Endothelial cell of umbilical vein (primary cell): ENCODE measurements around the gene SCAP. TPM values are rescaled to one million over a fixed set of nuclear protein-coding genes. Genes with fewer than 3 reads are reported as not detected.
A peak's percentile ranks its signal among the peaks of the same experiment; 100 is the strongest.

Source experiments
- BruUV-seq: library from RNA; stranded (reverse); fragments of 400-500 nt; replicated peaks from 2 replicates; lab custom pipeline; 2021; lab: Mats Ljungman, UMichigan
- CTCF ChIA-PET: fragments of 300-600, 350-600 bp; sonication (Branson Sonifier 250); formaldehyde crosslinking; loops from one replicate; lab custom pipeline; 2021; ENCODE audit warnings: antibody characterized with exemption, inconsistent platforms; lab: Charles Lee
- POLR2A ChIA-PET: fragments of 300-600, 350-600 bp; sonication (Branson Sonifier 250); formaldehyde crosslinking; loops from one replicate; lab custom pipeline; 2021; ENCODE audit warnings: antibody characterized with exemption, inconsistent platforms; lab: Charles Lee
- DNase-seq: peaks from one replicate; pipeline ENCODE4 v3.0.0-alpha.2; 2011; ENCODE audit warnings: low read depth, low spot score
- FAIRE-seq: peaks from 2 replicates; lab custom pipeline; 2011; peaks lifted over from hg19 to GRCh38; lab: Jason Lieb, UNC
- H2AFZ ChIP-seq: 2 replicates; pipeline ENCODE4 v1.6.0; 2012; ENCODE audit warnings: low read depth, low read length, control low read depth, inconsistent platforms
- H3K27ac ChIP-seq: 2 replicates; pipeline ENCODE4 v1.5.1; 2011; ENCODE audit warnings: low read depth, mild to moderate bottlenecking, control low read depth, low read length, moderate library complexity; ENCODE audit not compliant: insufficient read depth
- H3K27me3 ChIP-seq, 2 experiments: 2 replicates each; pipeline versions ENCODE4 v1.6.0 to v1.6.1; 2011; ENCODE audit warnings: low read length in 2 of 2, mixed read lengths in 1 of 2; ENCODE audit not compliant: control insufficient read depth in 2 of 2, insufficient read depth in 2 of 2
- H3K36me3 ChIP-seq, 2 experiments: 2 replicates in 1 of 2; 3 replicates in 1 of 2; pipeline ENCODE4 v1.5.1; 2011; ENCODE audit warnings: low read length in 2 of 2, mild to moderate bottlenecking in 1 of 2, moderate library complexity in 1 of 2; ENCODE audit not compliant: control insufficient read depth in 2 of 2, insufficient read depth in 2 of 2; ENCODE audit errors: extremely low read depth in 1 of 2
- H3K4me1 ChIP-seq: 3 replicates; pipeline ENCODE4 v1.5.1; 2011; ENCODE audit warnings: mild to moderate bottlenecking, low read length; ENCODE audit not compliant: control insufficient read depth, insufficient read depth; ENCODE audit errors: extremely low read depth
- H3K4me2 ChIP-seq: 2 replicates; pipeline ENCODE4 v1.6.1; 2011; ENCODE audit warnings: low read length, control low read depth, mixed read lengths; ENCODE audit not compliant: insufficient read depth
- H3K4me3 ChIP-seq, 3 experiments: fragments of 200-600 bp in 1 of 3; sonication (generic), shearing (Covaris generic) in 1 of 3; replicated peaks in 1 of 3; 2 replicates each; pipeline ENCODE4 v1.5.1; 2011 to 2016; ENCODE audit warnings: control low read depth in 3 of 3, low read length in 3 of 3, mild to moderate bottlenecking in 2 of 3, inconsistent platforms in 1 of 3, low read depth in 1 of 3, moderate library complexity in 1 of 3; ENCODE audit not compliant: insufficient read depth in 1 of 3
- H3K79me2 ChIP-seq: 2 replicates; pipeline ENCODE4 v1.6.0; 2012; ENCODE audit warnings: low read length, inconsistent platforms; ENCODE audit not compliant: control insufficient read depth, insufficient read depth
- H3K9ac ChIP-seq: replicated peaks from 2 replicates; pipeline ENCODE3; 2011; ENCODE audit warnings: low read length, control low read depth; ENCODE audit not compliant: insufficient read depth; ENCODE audit errors: extremely low read depth
- H3K9me1 ChIP-seq: replicated peaks from 3 replicates; pipeline ENCODE4 v1.6.0; 2011; ENCODE audit warnings: mild to moderate bottlenecking, low read length; ENCODE audit not compliant: control insufficient read depth, insufficient read depth; ENCODE audit errors: extremely low read depth
- H3K9me3 ChIP-seq: replicated peaks from 2 replicates; pipeline ENCODE4 v1.5.1; 2012; ENCODE audit warnings: low read length, inconsistent platforms; ENCODE audit not compliant: control insufficient read depth, insufficient read depth
- H4K20me1 ChIP-seq: replicated peaks from 2 replicates; pipeline ENCODE3; 2011; ENCODE audit warnings: mild to moderate bottlenecking, low read length; ENCODE audit not compliant: control insufficient read depth, insufficient read depth; ENCODE audit errors: extremely low read depth
- CTCF ChIP-seq, 2 donors: IDR thresholded peaks; 1 replicate in 1 of 2; 2 replicates in 1 of 2; pipeline ENCODE4 v1.5.1; 2011; ENCODE audit warnings: low read length in 2 of 2, mild to moderate bottlenecking in 2 of 2, moderate library complexity in 2 of 2, control low read depth in 1 of 2, inconsistent platforms in 1 of 2, low read depth in 1 of 2; ENCODE audit not compliant: insufficient read depth in 1 of 2; ENCODE audit errors: extremely low read depth in 1 of 2
- EZH2 ChIP-seq: IDR thresholded peaks from 2 replicates; pipeline ENCODE4 v1.6.1; 2012; ENCODE audit warnings: borderline replicate concordance, low read depth, mild to moderate bottlenecking, moderate library complexity, low read length, inconsistent platforms; ENCODE audit not compliant: severe bottlenecking
- FOS ChIP-seq: IDR thresholded peaks from 2 replicates; pipeline ENCODE4 v1.6.1; 2011; ENCODE audit warnings: mild to moderate bottlenecking, low read length, moderate library complexity, borderline replicate concordance; ENCODE audit not compliant: insufficient read depth
- GATA2 ChIP-seq: IDR thresholded peaks from 2 replicates; pipeline ENCODE4 v1.7.0; 2011; ENCODE audit warnings: low read depth, mild to moderate bottlenecking, moderate library complexity, mixed read lengths, low read length; ENCODE audit not compliant: insufficient read length, insufficient read depth
- JUN ChIP-seq: IDR thresholded peaks from 2 replicates; pipeline ENCODE4 v1.6.1; 2011; ENCODE audit warnings: borderline replicate concordance, low read depth; ENCODE audit not compliant: insufficient read length, insufficient read depth
- MAX ChIP-seq: IDR thresholded peaks from 2 replicates; pipeline ENCODE4 v1.6.1; 2011; ENCODE audit not compliant: insufficient read depth, insufficient read length
- MYC ChIP-seq: IDR thresholded peaks from one replicate; pipeline ENCODE4 v1.6.1; 2011; ENCODE audit warnings: mild to moderate bottlenecking, low read depth, low read length
- POLR2A ChIP-seq: IDR thresholded peaks from 2 replicates; pipeline ENCODE4 v1.6.1; 2012; ENCODE audit warnings: low read depth, mild to moderate bottlenecking, control low read depth, low read length
- POLR2AphosphoS5 ChIP-seq: IDR thresholded peaks from 2 replicates; pipeline ENCODE4 v1.6.1; 2012; ENCODE audit warnings: low read depth, mild to moderate bottlenecking, control low read depth, low read length, moderate library complexity; ENCODE audit not compliant: insufficient read depth
- dilution Hi-C: fragments of 300-500 bp; cut with MboI; formaldehyde crosslinking; loops from one replicate; pipeline ENCODE4 v1.15.0; 2019; ENCODE audit warnings: low sequenced_read_pairs; ENCODE audit not compliant: extremely low pct_ligation_motif_present
- intact Hi-C: fragments of 100-400 bp; cut with micrococcal nuclease; formaldehyde crosslinking; loops from one replicate; pipeline ENCODE4 v1.10.0; 2022
- polyA plus RNA-seq, 4 experiments: library from polyadenylated mRNA; depleted of rRNA in 3 of 4; stranded (reverse) in 3 of 4; unstranded in 1 of 4; fragments of >200 nt; gene quantifications; 2 replicates each; pipeline versions ENCODE4 v1.2.1 to v1.2.3, GENCODE V29; 2011 to 2012; ENCODE audit warnings: missing spikeins in 1 of 4
- total RNA-seq: library from RNA; stranded (reverse); gene quantifications from 2 replicates; pipeline ENCODE4 v1.2.3, GENCODE V29; 2021

Gene SCAP
- total and polyA plus RNA-seq, 2 donors (not counting 3 experiments of a cell fraction or from before 2014, with no cell fraction given), result 34.7 to 59.0 TPM

GRCh38 chr3:47381317-47382157 is 94.2 kb downstream of the SCAP start:
- POLR2A ChIA-PET, result interaction anchor here (0.9 to 1.9 kb wide), 3 partner anchors 39 to 60 kb away, joined by 3 to 4 read pairs (median 3); no protein-coding TSS in a partner anchor
- Histone ChIP-seq H3K36me3 (no peaks in the 10 kb centered on the region), H3K79me2 (peaks cover 48% of the 10 kb centered on the region), H3K4me2 (peak overlapping the region; percentile 83), H3K9ac (peak overlapping the region; percentile 92), H3K4me1 (peaks cover 13% of the 10 kb centered on the region), H3K9me1 (no peaks in the 10 kb centered on the region), H4K20me1 (peaks cover 2% of the 10 kb centered on the region), H3K27me3 (no peaks in the 10 kb centered on the region), H3K4me3 (peak overlapping the region; percentile 63 to 81 (median 67)), H3K27ac (peak overlapping the region; percentile 79), H2AFZ (peak overlapping the region; percentile 43), H3K9me3 (no peaks in the 10 kb centered on the region)
- dilution Hi-C loops (no loop called here), intact Hi-C loops (loop anchor here (1.0 to 5.0 kb wide), 4 partner anchors 13 to 219 kb away; partner anchors contain the start of genes KIF9, KLHL18 and SETD2)
- CTCF ChIA-PET, result interaction anchor here (1.0 to 1.1 kb wide), 3 partner anchors 13 to 58 kb away, joined by 3 to 5 read pairs (median 4); no protein-coding TSS in a partner anchor
- TF ChIP-seq POLR2A (peak; percentile 91), MYC (no peak), GATA2 (no peak), FOS (peak; percentile 16), EZH2 (no peak), CTCF (IDR thresholded peaks at IDR 0.05; ENCODE audit: extremely low read depth in 1 of 2, insufficient read depth in 1 of 2, low read depth in 1 of 2, low read length in 2 of 2) (no peak), JUN (no peak), MAX (no peak), POLR2AphosphoS5 (peak; percentile 21)
- BruUV-seq, result TSS peak; percentile 38
- DNase-seq, result peak; percentile 90
- FAIRE-seq, result no peak
